ENCODE measurements around the gene ARID1B. TPM values are rescaled to one million over a fixed set of nuclear protein-coding genes. Genes with fewer than 3 reads are reported as not detected.

ARID1B gene
- total RNA-seq, 2 donors from 2014 or later, result 62.9 to 71.6 TPM

DNA sequence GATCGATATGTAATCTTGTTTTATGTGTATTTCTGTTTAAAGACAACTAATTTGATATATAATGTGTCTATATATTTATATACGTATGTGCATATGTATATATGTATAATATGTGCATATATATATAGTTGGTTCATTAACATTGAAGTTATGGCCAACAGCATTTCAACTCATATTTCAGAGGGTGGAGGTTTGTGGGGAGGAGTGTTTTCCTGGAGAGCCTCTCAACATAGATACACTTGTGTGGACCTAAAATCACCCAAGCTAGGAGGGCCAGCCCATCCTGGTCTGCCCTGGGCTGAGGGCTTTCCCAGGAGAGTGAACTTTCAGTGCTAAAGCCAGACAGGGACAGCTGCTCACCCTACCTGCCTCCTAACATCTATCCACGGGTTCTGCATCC is 477.4 kb downstream of the ARID1B start:
- Mint-ChIP-seq H3K9me3 (no peaks in the 10 kb centered on the region), H3K36me3 (ENCODE audit: insufficient read depth in 2 of 2) (no peaks in the 10 kb centered on the region), H3K4me3 (no peak overlapping the region), H3K4me1 (ENCODE audit: low read depth) (no peaks in the 10 kb centered on the region), H3K27me3 (ENCODE audit: low read depth) (peaks cover 15% of the 10 kb centered on the region), H3K27ac (no peak overlapping the region)
- DNase-seq (no peak), ATAC-seq (replicated peaks in 1 of 2) (no peak)

DNA sequence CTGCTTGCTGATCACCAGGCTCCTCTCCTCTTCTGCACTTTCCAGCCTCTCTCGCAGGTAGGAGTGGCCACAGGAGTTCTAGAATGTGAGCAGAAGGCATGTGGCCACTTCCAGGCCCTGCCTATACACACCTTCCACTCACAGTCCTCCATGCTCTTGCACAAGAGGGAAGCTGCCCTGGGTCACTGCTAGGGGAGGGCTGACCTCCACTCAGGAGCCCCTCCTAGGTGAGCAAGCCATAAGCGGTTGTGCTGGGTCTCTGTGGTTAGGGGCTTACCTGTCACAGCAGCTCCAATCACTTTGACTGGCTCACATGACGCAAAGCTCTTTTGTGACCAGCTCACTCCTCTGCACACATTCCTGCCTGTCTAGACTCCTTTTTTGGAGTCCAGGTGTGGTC is 477.9 kb downstream of the ARID1B start:
- ATAC-seq (replicated peaks in 1 of 2), result no peak
- Mint-ChIP-seq H3K27me3 (ENCODE audit: low read depth) (peaks cover 11% of the 10 kb centered on the region), H3K4me1 (ENCODE audit: low read depth) (no peaks in the 10 kb centered on the region), H3K4me3 (no peak overlapping the region), H3K9me3 (no peaks in the 10 kb centered on the region), H3K36me3 (ENCODE audit: insufficient read depth in 2 of 2) (no peaks in the 10 kb centered on the region), H3K27ac (no peak overlapping the region)
- DNase-seq, result no peak

DNA sequence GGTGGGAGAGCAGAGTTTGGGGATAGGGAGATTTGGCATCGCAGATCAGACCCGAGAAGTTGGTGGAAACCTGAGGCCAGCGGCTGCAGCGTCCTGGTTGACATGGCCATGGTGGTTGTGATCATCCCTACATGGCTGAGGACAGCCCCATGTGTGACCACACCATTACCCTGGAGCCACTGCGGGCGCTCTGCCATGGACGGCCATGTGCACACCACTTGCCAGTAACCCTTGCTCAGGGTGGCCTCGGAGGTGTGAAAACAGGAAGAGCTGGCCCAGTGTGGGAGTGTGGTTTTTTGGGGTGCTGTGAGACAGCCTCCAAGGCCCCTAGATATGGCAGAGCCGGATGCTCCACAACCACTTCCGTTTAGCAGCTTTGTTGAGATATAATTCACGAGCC is 481.7 kb downstream of the ARID1B start:
- no peak overlapping the region for H3K27ac Mint-ChIP-seq
- no peak overlapping the region for H3K4me3 Mint-ChIP-seq
- ATAC-seq (replicated peaks in 1 of 2) (peak; percentile 13 to 69), DNase-seq (peak in 1 of 2 donors; percentile 16)
- no peaks in the 10 kb centered on the region for H3K36me3 Mint-ChIP-seq (ENCODE audit: insufficient read depth in 2 of 2)
- no peaks in the 10 kb centered on the region for H3K9me3 Mint-ChIP-seq
- peaks cover 8% of the 10 kb centered on the region for H3K27me3 Mint-ChIP-seq (ENCODE audit: low read depth)
- H3K4me1 Mint-ChIP-seq (ENCODE audit: low read depth), result no peaks in the 10 kb centered on the region

DNA sequence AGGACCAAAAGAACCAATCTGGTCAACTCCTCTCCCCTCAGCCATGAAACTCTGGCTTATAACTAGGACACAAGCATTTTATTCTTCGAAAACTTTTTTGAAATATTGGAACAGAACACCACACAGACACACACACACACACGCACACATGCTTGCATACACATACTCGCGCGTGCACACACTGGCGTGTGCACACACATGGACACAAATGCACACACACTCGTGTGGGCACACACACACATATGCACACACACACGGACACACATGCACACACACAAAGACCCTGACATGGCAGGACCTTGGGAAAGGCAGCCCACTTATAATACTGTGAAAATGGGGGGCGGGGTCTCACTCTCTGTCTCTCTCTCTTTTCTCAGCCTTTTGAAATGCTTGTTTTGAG is 482.3 kb downstream of the ARID1B start:
- H3K36me3 Mint-ChIP-seq (ENCODE audit: insufficient read depth in 2 of 2), result no peaks in the 10 kb centered on the region
- DNase-seq (no peak), ATAC-seq (replicated peaks in 1 of 2) (no peak)
- no peak overlapping the region for H3K27ac Mint-ChIP-seq
- H3K27me3 Mint-ChIP-seq (ENCODE audit: low read depth), result peaks cover 8% of the 10 kb centered on the region
- no peaks in the 10 kb centered on the region for H3K4me1 Mint-ChIP-seq (ENCODE audit: low read depth)
- no peak overlapping the region for H3K4me3 Mint-ChIP-seq
- no peaks in the 10 kb centered on the region for H3K9me3 Mint-ChIP-seq
